HG03460 (cell line): Measurements from ENCODE around the gene ABCG8.
"Not testable (repeated sequence)": the region's sequence is repeated elsewhere in the genome, so short reads cannot be mapped to it uniquely, and the experiment has no call there.

Source experiments
- ATAC-seq: cut with Tn5 transposase; IDR thresholded peaks from one replicate; pipeline ENCODE4 v1.9.1; 2021; ENCODE audit not compliant: unreplicated experiment

Gene ABCG8

GRCh38 chr2:43906448-43907109 lies 67.8 kb downstream of the ABCG8 start:
- ATAC-seq: no peak

GRCh38 chr2:43911136-43911790 lies 72.5 kb downstream of the ABCG8 start:
- not testable (repeated sequence) for ATAC-seq

GRCh38 chr2:43924463-43924862 lies 85.7 kb downstream of the ABCG8 start:
- ATAC-seq: no peak

GRCh38 chr2:43925431-43925830 lies 86.7 kb downstream of the ABCG8 start:
- no peak for ATAC-seq

- ATAC-seq: no peak
Measured at GRCh38 chr2:43927442-43927841, 88.7 kb downstream of the ABCG8 start.

- ATAC-seq: no peak
Measured at GRCh38 chr2:43931293-43931692, 92.5 kb downstream of the ABCG8 start.
